Astrocyte (in vitro differentiated cells and primary cell): ENCODE results near the gene NOD1.

Source experiments
- EZH2 ChIP-seq: IDR thresholded peaks from 2 replicates; pipeline ENCODE4 v1.6.1; 2012; ENCODE audit warnings: mild to moderate bottlenecking, low read length, inconsistent platforms; ENCODE audit not compliant: insufficient read depth
- TF ChIP-seq, protein P1 (sequence below): IDR thresholded peaks from 2 replicates; pipeline ENCODE4 v1.5.1; 2011; ENCODE audit warnings: low read depth, mild to moderate bottlenecking, inconsistent platforms, low read length, moderate library complexity; ENCODE audit not compliant: insufficient read depth

DNA sequence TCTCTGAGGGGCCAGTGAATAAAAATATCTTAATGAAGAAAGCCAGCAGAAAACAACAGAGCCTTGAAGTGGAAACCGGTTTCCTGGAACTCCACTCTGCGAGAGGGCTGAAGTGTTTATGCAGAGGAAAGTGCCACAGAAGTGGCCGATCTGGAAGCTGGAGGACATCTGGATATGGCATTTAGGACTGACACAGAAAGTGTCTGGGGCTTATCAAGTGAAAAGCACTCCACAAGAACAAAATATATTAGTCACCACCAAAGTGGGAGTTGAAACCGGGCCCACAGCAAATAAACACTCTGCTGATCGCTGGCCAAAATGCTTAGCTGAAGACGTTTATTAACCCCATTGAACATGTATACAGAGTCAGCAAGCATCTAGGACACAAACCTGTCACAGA, 7.8 kb downstream of the NOD1 start:
- TF ChIP-seq, protein P1, sequence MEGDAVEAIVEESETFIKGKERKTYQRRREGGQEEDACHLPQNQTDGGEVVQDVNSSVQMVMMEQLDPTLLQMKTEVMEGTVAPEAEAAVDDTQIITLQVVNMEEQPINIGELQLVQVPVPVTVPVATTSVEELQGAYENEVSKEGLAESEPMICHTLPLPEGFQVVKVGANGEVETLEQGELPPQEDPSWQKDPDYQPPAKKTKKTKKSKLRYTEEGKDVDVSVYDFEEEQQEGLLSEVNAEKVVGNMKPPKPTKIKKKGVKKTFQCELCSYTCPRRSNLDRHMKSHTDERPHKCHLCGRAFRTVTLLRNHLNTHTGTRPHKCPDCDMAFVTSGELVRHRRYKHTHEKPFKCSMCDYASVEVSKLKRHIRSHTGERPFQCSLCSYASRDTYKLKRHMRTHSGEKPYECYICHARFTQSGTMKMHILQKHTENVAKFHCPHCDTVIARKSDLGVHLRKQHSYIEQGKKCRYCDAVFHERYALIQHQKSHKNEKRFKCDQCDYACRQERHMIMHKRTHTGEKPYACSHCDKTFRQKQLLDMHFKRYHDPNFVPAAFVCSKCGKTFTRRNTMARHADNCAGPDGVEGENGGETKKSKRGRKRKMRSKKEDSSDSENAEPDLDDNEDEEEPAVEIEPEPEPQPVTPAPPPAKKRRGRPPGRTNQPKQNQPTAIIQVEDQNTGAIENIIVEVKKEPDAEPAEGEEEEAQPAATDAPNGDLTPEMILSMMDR, result no peak
- no peak for TF ChIP-seq EZH2
